Measurements from ENCODE around the gene ZC3HAV1L. TPM values are rescaled to one million over a fixed set of nuclear protein-coding genes. Genes with fewer than 3 reads are reported as not detected.

ZC3HAV1L gene
- total RNA-seq (10 to 100 TPM; 22.4 to 22.6 TPM), polyA plus RNA-seq (ENCODE audit: insufficient read depth, low read depth, low replicate concordance) (2.5 TPM)
- long read RNA-seq, donor 1, partial matches to known transcripts: 6 of 6 reads
- long read RNA-seq, donor 1, other reads (novel, unspliced or antisense): 0 of 6 reads
- long read RNA-seq, donor 2, partial matches to known transcripts: 24 of 24 reads
- long read RNA-seq, donor 2, other reads (novel, unspliced or antisense): 0 of 24 reads

DNA sequence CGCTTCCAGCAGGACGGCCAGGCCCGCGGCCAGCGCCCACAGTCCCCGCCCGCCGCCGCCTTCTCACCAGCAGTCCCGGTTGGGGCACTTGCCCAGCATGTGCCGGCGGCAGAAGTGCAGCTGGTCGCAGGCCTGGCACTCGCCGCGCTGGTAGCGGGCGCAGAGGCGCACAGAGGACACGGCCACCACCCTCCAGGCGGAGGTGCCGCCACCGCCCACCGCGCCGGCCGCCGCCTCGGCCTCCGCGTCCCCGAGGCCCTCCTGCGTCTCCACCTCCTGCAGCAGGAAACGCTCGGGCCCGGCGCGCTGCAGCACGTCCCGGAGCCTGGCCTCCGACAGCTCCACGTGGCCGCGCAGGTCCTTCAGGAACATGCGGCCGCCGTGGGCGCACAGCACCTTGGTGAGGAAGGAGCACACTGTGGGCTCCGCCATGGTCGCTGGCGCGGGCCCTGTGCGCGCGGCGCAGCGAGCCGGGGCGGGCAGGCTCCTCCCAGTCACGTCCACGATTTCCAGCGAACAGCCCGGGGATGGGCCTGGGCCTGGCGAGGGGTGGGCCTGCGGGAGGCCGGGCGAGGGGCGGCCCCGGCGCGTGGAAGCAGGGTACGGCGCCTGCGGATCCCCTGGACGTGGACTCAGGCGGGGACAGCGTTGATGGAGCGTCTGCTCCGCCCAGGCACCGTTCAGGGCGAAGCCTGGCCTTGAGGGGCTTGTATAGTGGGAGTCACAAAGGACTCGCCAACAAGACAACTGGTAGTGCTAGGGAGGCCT is at the start of gene ZC3HAV1L:
Gene ZC3HAV1L (minus strand): TSS at position 457 of the 768 bp plus-strand sequence. CDS start 25 bp downstream, at position 432.
- 0% methylated on average over 14 to 46 of the region's 82 CpGs for WGBS, 2 donors
- no peaks in the 10 kb centered on the region for H3K27me3 ChIP-seq

GRCh38 chr7:139084709-139085108 is 48.9 kb upstream of the ZC3HAV1L start:
- Histone ChIP-seq H3K9me3 (no peaks in the 10 kb centered on the region), H3K27ac (no peak overlapping the region), H3K36me3 (ENCODE audit: low read depth, missing control alignments) (no peaks in the 10 kb centered on the region), H3K27me3 (no peaks in the 10 kb centered on the region), H3K4me1 (no peaks in the 10 kb centered on the region), H3K4me3 (no peak overlapping the region)
- 84 to 91% methylated on average over 5 of the region's 5 CpGs for WGBS, 2 donors
- intact Hi-C loops (cut with DNase I; ENCODE audit: low total_unique reads): no loop called here
- DNase-seq: no peak
- TF ChIP-seq CTCF (IDR thresholded peaks at IDR 0.05) (no peak), POLR2A (IDR thresholded peaks at IDR 0.05) (no peak)

More for the DNA sequence above, at the start of gene ZC3HAV1L:
- H3K27ac ChIP-seq: peak within 1 kb of the TSS; percentile 69 to 71
- peaks cover 8% of the 10 kb centered on the region for H3K4me1 ChIP-seq
- no peak for TF ChIP-seq POLR2A (IDR thresholded peaks at IDR 0.05)
- H3K36me3 ChIP-seq (ENCODE audit: low read depth, missing control alignments): no peaks in the 10 kb centered on the region
- intact Hi-C loops (cut with DNase I; ENCODE audit: low total_unique reads): no loop called here
- peak; percentile 71 for DNase-seq
- no peaks in the 10 kb centered on the region for H3K9me3 ChIP-seq
- H3K4me3 ChIP-seq: peak within 1 kb of the TSS; percentile 72 to 84

DNA sequence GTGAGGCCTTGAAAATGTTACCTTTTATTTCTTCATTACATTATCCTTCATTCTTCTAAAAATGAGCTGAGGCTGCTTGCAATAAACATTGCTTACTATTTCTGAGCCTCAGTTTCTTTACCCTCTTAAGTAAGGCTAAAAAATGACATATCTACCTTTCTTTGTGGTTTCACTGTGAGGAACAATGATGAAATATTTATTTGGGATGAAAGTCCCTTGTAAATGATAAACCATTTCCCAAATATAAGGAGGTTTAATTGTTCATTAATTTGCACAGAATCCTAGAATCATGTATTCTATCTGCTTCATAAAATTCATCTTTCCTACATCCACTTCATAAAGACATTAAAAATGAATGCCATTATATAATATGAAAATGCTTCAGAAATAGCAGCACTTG is 45.7 kb upstream of the ZC3HAV1L start:
- TF ChIP-seq POLR2A (IDR thresholded peaks at IDR 0.05): no peak
- TF ChIP-seq CTCF (IDR thresholded peaks at IDR 0.05): no peak
- no peaks in the 10 kb centered on the region for H3K36me3 ChIP-seq (ENCODE audit: low read depth, missing control alignments)
- no peak overlapping the region for H3K4me3 ChIP-seq
- no peak overlapping the region for H3K27ac ChIP-seq
- DNase-seq: no peak
- no peaks in the 10 kb centered on the region for H3K4me1 ChIP-seq
- H3K27me3 ChIP-seq: no peaks in the 10 kb centered on the region
- intact Hi-C loops (cut with DNase I; ENCODE audit: low total_unique reads): no loop called here
- H3K9me3 ChIP-seq: no peaks in the 10 kb centered on the region

DNA sequence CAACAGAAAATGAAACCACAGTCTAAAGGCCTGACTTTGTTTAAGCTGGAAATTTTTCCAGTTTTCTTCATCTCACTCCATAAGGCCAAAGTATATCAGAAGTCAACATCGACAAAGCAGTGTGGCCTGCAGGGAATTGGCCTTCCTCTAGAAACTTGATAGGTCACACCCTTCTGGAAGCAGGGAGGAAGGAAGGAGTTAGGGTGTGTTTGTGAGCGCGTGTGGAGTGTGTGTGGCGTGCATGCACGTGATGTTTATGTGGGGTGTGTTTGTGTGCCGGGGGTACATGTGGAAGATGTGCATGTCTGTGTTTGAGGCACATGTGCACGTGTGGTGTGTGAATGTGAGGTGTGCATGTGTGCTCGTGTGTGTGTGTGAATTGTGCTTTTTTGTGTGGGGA is 45.1 kb upstream of the ZC3HAV1L start:
- Histone ChIP-seq H3K36me3 (ENCODE audit: low read depth, missing control alignments) (no peaks in the 10 kb centered on the region), H3K27me3 (no peaks in the 10 kb centered on the region), H3K4me1 (no peaks in the 10 kb centered on the region), H3K4me3 (no peak overlapping the region), H3K9me3 (no peaks in the 10 kb centered on the region), H3K27ac (no peak overlapping the region)
- intact Hi-C loops (cut with DNase I; ENCODE audit: low total_unique reads): no loop called here
- TF ChIP-seq CTCF (IDR thresholded peaks at IDR 0.05): no peak
- no peak for TF ChIP-seq POLR2A (IDR thresholded peaks at IDR 0.05)
- DNase-seq: no peak
- WGBS, 2 donors: 80% methylated on average over 8 of the region's 8 CpGs

DNA sequence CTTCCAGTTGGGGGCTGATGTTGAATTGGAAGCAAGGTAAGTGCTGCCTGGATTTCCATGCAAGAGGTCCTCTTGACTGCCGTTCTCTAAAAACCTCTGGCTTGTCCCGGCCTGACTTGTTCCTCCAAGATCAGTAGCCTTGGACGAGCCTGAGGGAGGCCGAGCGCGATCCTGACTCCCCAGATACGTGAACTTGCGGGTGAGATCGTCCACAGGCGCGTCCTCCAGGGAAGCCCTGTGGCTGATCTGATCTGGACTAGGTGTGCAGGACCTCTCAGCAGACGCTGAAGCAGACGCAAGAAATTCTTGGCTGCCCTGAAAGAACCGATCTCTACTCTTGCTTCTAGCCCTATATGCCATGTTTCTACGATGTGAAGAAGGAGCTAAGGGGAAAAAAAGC is 44.0 kb upstream of the ZC3HAV1L start:
- TF ChIP-seq POLR2A (IDR thresholded peaks at IDR 0.05): no peak
- TF ChIP-seq CTCF (IDR thresholded peaks at IDR 0.05): no peak
- Histone ChIP-seq H3K36me3 (ENCODE audit: low read depth, missing control alignments) (no peaks in the 10 kb centered on the region), H3K9me3 (no peaks in the 10 kb centered on the region), H3K27me3 (no peaks in the 10 kb centered on the region), H3K27ac (no peak overlapping the region), H3K4me1 (no peaks in the 10 kb centered on the region), H3K4me3 (no peak overlapping the region)
- intact Hi-C loops (cut with DNase I; ENCODE audit: low total_unique reads): no loop called here
- WGBS, 2 donors: 88 to 95% methylated on average over 15 of the region's 15 CpGs
- DNase-seq: no peak

Data from testis (tissue), 5 donors.